Measurements from ENCODE around the gene JPH3. TPM values are rescaled to one million over a fixed set of nuclear protein-coding genes. Genes with fewer than 3 reads are reported as not detected.

The JPH3 gene
- total and polyA plus RNA-seq, 10 donors: 0.03 TPM; not detected in 9

DNA sequence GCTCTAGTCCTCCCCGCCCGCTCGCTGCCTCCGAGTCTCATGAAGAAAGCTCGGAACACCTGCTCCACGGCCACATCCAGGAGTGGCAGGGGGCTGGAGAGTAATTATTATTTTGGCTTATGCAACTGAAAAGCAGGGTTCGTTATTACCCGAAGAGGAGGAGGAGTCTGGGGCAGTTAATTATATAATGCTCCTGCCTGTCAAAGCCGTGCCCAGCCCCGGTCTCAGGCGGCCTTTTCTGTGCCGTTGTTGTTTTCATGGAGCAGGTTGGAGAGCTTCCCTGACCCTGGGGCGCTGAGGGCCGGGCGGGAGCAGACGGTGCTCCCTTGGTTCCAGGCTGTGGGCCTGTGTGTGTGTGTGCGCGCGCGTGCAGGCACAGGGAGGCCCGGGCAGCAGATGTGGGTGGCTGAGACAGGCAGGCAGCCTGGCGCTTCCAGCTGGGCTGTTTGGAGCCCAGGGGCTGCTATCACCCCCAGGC is 2.4 kb downstream of the JPH3 start:
- Histone ChIP-seq H3K27ac (no peak overlapping the region), H3K9me3 (no peaks in the 10 kb centered on the region), H3K4me3 (no peak overlapping the region), H3K27me3 (replicated peaks in 1 of 7) (peaks cover 4 to 92% (median 61%) of the 10 kb centered on the region in 7 donors), H3K36me3 (no peaks in the 10 kb centered on the region), H3K4me1 (peaks cover 0 to 23% (median 16%) of the 10 kb centered on the region in 6 donors)
- intact Hi-C loops (cut with DNase I; ENCODE audit: low total_unique reads): no loop called here
- WGBS, 5 donors: 81 to 87% (median 82%) methylated on average over 22 of the region's 22 CpGs
- TF ChIP-seq, protein P1, sequence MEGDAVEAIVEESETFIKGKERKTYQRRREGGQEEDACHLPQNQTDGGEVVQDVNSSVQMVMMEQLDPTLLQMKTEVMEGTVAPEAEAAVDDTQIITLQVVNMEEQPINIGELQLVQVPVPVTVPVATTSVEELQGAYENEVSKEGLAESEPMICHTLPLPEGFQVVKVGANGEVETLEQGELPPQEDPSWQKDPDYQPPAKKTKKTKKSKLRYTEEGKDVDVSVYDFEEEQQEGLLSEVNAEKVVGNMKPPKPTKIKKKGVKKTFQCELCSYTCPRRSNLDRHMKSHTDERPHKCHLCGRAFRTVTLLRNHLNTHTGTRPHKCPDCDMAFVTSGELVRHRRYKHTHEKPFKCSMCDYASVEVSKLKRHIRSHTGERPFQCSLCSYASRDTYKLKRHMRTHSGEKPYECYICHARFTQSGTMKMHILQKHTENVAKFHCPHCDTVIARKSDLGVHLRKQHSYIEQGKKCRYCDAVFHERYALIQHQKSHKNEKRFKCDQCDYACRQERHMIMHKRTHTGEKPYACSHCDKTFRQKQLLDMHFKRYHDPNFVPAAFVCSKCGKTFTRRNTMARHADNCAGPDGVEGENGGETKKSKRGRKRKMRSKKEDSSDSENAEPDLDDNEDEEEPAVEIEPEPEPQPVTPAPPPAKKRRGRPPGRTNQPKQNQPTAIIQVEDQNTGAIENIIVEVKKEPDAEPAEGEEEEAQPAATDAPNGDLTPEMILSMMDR (IDR thresholded peaks at IDR 0.05 in 8 of 11, conservative IDR thresholded peaks at IDR 0.05 in 3 of 11): no peak
- TF ChIP-seq POLR2AphosphoS5 (IDR thresholded peaks at IDR 0.05) (no peak), POLR2A (IDR thresholded peaks at IDR 0.05) (no peak)
- DNase-seq: no peak

DNA sequence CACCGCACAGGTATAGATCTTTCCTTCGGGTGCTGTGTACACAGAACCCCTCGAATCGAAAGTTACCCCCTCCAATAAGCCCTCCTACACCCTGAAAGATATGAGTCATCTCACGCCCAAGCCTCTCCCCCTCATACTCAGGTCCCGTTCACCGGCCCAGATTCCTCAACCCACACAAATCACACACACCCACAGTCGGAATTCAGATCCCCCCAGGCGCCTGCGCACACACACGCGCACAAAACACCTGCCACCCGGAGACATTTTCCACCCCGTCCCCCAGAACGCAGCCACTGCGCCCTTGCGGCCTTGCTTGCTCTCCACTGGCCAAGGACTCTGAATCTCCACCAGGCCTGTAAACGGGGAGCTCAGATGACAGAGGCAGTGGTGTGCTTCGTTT is 4.9 kb downstream of the JPH3 start:
- Histone ChIP-seq H3K27me3 (replicated peaks in 1 of 7) (peaks cover 4 to 86% (median 39%) of the 10 kb centered on the region in 7 donors), H3K36me3 (no peaks in the 10 kb centered on the region), H3K27ac (no peak overlapping the region), H3K4me3 (no peak overlapping the region), H3K9me3 (no peaks in the 10 kb centered on the region), H3K4me1 (peaks cover 0 to 16% (median 13%) of the 10 kb centered on the region in 6 donors)
- WGBS, 5 donors: 84 to 89% (median 87%) methylated on average over 15 to 19 of the region's 19 CpGs
- intact Hi-C loops (cut with DNase I; ENCODE audit: low total_unique reads): no loop called here
- TF ChIP-seq, protein P1 (IDR thresholded peaks at IDR 0.05 in 8 of 11, conservative IDR thresholded peaks at IDR 0.05 in 3 of 11): no peak
- TF ChIP-seq POLR2A (IDR thresholded peaks at IDR 0.05) (no peak), POLR2AphosphoS5 (IDR thresholded peaks at IDR 0.05) (no peak)
- no peak for DNase-seq

DNA sequence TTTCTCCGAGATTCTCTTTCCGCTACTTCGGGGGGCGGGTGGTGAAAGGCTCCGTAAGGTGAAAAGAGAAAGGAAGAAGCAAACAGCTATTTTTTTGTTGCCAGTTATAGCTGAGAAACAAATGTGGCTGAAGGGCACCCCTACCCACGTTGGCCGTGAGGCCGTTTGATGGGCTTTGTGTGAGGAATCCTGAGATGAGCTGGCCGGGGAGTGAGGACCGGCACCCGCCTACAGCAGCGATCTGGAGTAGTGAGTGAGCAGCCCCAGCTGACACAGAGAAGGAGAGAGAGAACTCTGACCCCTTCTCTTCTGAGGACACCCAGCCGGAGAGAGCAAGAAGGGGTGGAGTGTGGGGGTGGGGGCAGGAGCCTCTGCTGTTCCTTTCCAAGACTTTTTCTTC is 5.6 kb downstream of the JPH3 start:
- no peak for DNase-seq
- Histone ChIP-seq H3K27me3 (replicated peaks in 1 of 7) (peaks cover 4 to 83% (median 37%) of the 10 kb centered on the region in 7 donors), H3K4me1 (peaks cover 0 to 14% (median 11%) of the 10 kb centered on the region in 6 donors), H3K9me3 (no peaks in the 10 kb centered on the region), H3K36me3 (no peaks in the 10 kb centered on the region), H3K27ac (no peak overlapping the region), H3K4me3 (no peak overlapping the region)
- TF ChIP-seq POLR2A (IDR thresholded peaks at IDR 0.05): no peak
- TF ChIP-seq, protein P1 (IDR thresholded peaks at IDR 0.05 in 8 of 11, conservative IDR thresholded peaks at IDR 0.05 in 3 of 11): no peak
- no peak for TF ChIP-seq POLR2AphosphoS5 (IDR thresholded peaks at IDR 0.05)
- intact Hi-C loops (cut with DNase I; ENCODE audit: low total_unique reads): no loop called here
- WGBS, 5 donors: 80 to 87% (median 84%) methylated on average over 13 of the region's 13 CpGs

DNA sequence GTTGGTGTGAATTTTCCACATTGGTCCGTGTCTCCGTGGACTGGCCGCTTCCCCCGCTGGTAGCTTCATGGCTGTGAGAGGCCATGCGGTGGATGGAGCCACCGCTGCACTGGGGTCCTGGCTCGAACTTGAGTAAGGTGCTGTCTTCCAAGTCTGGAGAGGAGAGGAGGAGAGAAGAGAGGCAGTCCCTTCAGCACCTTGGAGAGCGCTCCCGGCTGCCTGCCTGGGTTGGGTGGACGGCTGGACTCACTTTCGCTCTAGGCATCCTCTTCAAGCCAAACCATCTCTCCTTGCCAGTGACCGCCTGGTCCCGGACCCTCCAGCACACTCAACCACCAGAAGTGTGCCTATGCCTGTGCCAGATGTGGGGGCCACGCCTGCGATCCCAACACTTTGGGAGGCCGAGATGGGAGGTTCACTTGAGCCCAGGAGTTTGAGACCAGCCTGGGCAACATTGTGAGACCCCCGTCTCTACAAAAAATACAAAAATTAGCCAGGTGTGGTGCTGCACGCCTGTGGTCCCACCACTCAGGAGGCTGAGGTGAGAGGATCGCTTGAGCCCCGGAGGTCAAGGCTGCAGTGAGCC is 6.2 kb downstream of the JPH3 start:
- DNase-seq: no peak
- Histone ChIP-seq H3K27ac (no peak overlapping the region), H3K36me3 (no peaks in the 10 kb centered on the region), H3K4me3 (no peak overlapping the region), H3K9me3 (no peaks in the 10 kb centered on the region), H3K4me1 (peaks cover 0 to 8% (median 5%) of the 10 kb centered on the region in 6 donors), H3K27me3 (replicated peaks in 1 of 7) (peaks cover 4 to 77% (median 30%) of the 10 kb centered on the region in 7 donors)
- intact Hi-C loops (cut with DNase I; ENCODE audit: low total_unique reads): no loop called here
- TF ChIP-seq, protein P1 (IDR thresholded peaks at IDR 0.05 in 8 of 11, conservative IDR thresholded peaks at IDR 0.05 in 3 of 11): no peak
- TF ChIP-seq POLR2AphosphoS5 (IDR thresholded peaks at IDR 0.05) (no peak), POLR2A (IDR thresholded peaks at IDR 0.05) (no peak)
- 40 to 59% (median 50%) methylated on average over 19 to 20 of the region's 20 CpGs for WGBS, 5 donors
